ENCODE results near the gene CEL. TPM values are rescaled to one million over a fixed set of nuclear protein-coding genes. Genes with fewer than 3 reads are reported as not detected.
"Not testable (repeated sequence)": the region's sequence is repeated elsewhere in the genome, so short reads cannot be mapped to it uniquely, and the experiment has no call there.

Gene CEL
- total and polyA plus RNA-seq, 4 donors: 1.5 to 4.5 (median 3.8) TPM

GRCh38 chr9:133031130-133031422 is 30.7 kb upstream of the CEL start:
- H3K27ac ChIP-seq (ENCODE audit: low read depth in 1 of 2, low read length in 2 of 2): peak overlapping the region in 1 of 2 donors; percentile 69
- peaks cover 2 to 5% of the 10 kb centered on the region in 2 donors for H3K4me1 ChIP-seq (ENCODE audit: control insufficient read depth in 1 of 2, insufficient read depth in 2 of 2, low read length in 2 of 2)
- 1 to 3% methylated on average over 16 of the region's 16 CpGs for WGBS, 2 donors
- peak overlapping the region; percentile 79 for H3K4me3 ChIP-seq (ENCODE audit: low read length in 2 of 2)
- no peaks in the 10 kb centered on the region for H3K36me3 ChIP-seq (ENCODE audit: control insufficient read depth in 1 of 2, insufficient read depth in 2 of 2, low read length in 1 of 2)
- no peaks in the 10 kb centered on the region for H3K9me3 ChIP-seq (ENCODE audit: control insufficient read depth, low read length)
- H3K27me3 ChIP-seq (ENCODE audit: control insufficient read depth in 1 of 2, insufficient read depth in 2 of 2, low read length in 1 of 2): no peaks in the 10 kb centered on the region
- no peak for ATAC-seq (ENCODE audit: low FRiP score)
- intact Hi-C loops (cut with DNase I): loop anchor here in 1 of 2 donors (10.0 kb wide), 2 partner anchors 74 to 114 kb away; no protein-coding TSS in a partner anchor
- no peak for DNase-seq

- H3K4me1 ChIP-seq (ENCODE audit: control insufficient read depth in 1 of 2, insufficient read depth in 2 of 2, low read length in 2 of 2): peaks cover 2 to 5% of the 10 kb centered on the region in 2 donors
- H3K27me3 ChIP-seq (ENCODE audit: control insufficient read depth in 1 of 2, insufficient read depth in 2 of 2, low read length in 1 of 2): no peaks in the 10 kb centered on the region
- H3K4me3 ChIP-seq (ENCODE audit: low read length in 2 of 2): peak overlapping the region; percentile 79
- no peaks in the 10 kb centered on the region for H3K9me3 ChIP-seq (ENCODE audit: control insufficient read depth, low read length)
- DNase-seq: no peak
- H3K27ac ChIP-seq (ENCODE audit: low read depth in 1 of 2, low read length in 2 of 2): no peak overlapping the region
- no peaks in the 10 kb centered on the region for H3K36me3 ChIP-seq (ENCODE audit: control insufficient read depth in 1 of 2, insufficient read depth in 2 of 2, low read length in 1 of 2)
- ATAC-seq (ENCODE audit: low FRiP score): no peak
- intact Hi-C loops (cut with DNase I): loop anchor here in 1 of 2 donors (10.0 kb wide), 2 partner anchors 73 to 113 kb away; no protein-coding TSS in a partner anchor
- 69 to 70% methylated on average over 10 of the region's 10 CpGs for WGBS, 2 donors
Observed at GRCh38 chr9:133031496-133031911, 30.3 kb upstream of the CEL start.

GRCh38 chr9:133032171-133032570 is 29.6 kb upstream of the CEL start:
- intact Hi-C loops (cut with DNase I): loop anchor here in 1 of 2 donors (10.0 kb wide), 2 partner anchors 73 to 113 kb away; no protein-coding TSS in a partner anchor
- WGBS, 2 donors: 95% methylated on average over 10 of the region's 10 CpGs
- H3K27ac ChIP-seq (ENCODE audit: low read depth in 1 of 2, low read length in 2 of 2): no peak overlapping the region
- no peaks in the 10 kb centered on the region for H3K36me3 ChIP-seq (ENCODE audit: control insufficient read depth in 1 of 2, insufficient read depth in 2 of 2, low read length in 1 of 2)
- H3K4me1 ChIP-seq (ENCODE audit: control insufficient read depth in 1 of 2, insufficient read depth in 2 of 2, low read length in 2 of 2): peaks cover 2 to 5% of the 10 kb centered on the region in 2 donors
- ATAC-seq (ENCODE audit: low FRiP score) (no peak), DNase-seq (no peak)
- no peaks in the 10 kb centered on the region for H3K9me3 ChIP-seq (ENCODE audit: control insufficient read depth, low read length)
- no peaks in the 10 kb centered on the region for H3K27me3 ChIP-seq (ENCODE audit: control insufficient read depth in 1 of 2, insufficient read depth in 2 of 2, low read length in 1 of 2)
- no peak overlapping the region for H3K4me3 ChIP-seq (ENCODE audit: low read length in 2 of 2)

GRCh38 chr9:133035669-133036068 is 26.1 kb upstream of the CEL start:
- DNase-seq (no peak), ATAC-seq (ENCODE audit: low FRiP score) (no peak)
- intact Hi-C loops (cut with DNase I): loop anchor here in 1 of 2 donors (10.0 kb wide), 2 partner anchors 69 to 109 kb away; no protein-coding TSS in a partner anchor
- Histone ChIP-seq H3K27me3 (ENCODE audit: control insufficient read depth in 1 of 2, insufficient read depth in 2 of 2, low read length in 1 of 2) (no peaks in the 10 kb centered on the region), H3K9me3 (ENCODE audit: control insufficient read depth, low read length) (no peaks in the 10 kb centered on the region), H3K4me3 (ENCODE audit: low read length in 2 of 2) (no peak overlapping the region), H3K27ac (ENCODE audit: low read depth in 1 of 2, low read length in 2 of 2) (no peak overlapping the region), H3K4me1 (ENCODE audit: control insufficient read depth in 1 of 2, insufficient read depth in 2 of 2, low read length in 2 of 2) (peaks cover 0 to 5% of the 10 kb centered on the region in 2 donors), H3K36me3 (ENCODE audit: control insufficient read depth in 1 of 2, insufficient read depth in 2 of 2, low read length in 1 of 2) (no peaks in the 10 kb centered on the region)
- 91% methylated on average over 6 of the region's 6 CpGs for WGBS, 2 donors

GRCh38 chr9:133037775-133038515 is 23.8 kb upstream of the CEL start:
- 93 to 96% methylated on average over 22 to 25 of the region's 25 CpGs for WGBS, 2 donors
- peaks cover 0 to 5% of the 10 kb centered on the region in 2 donors for H3K36me3 ChIP-seq (ENCODE audit: control insufficient read depth in 1 of 2, insufficient read depth in 2 of 2, low read length in 1 of 2)
- no peak for ATAC-seq (ENCODE audit: low FRiP score)

GRCh38 chr9:133040892-133041479 is 20.8 kb upstream of the CEL start:
- not testable (repeated sequence) for H3K4me3 ChIP-seq (ENCODE audit: low read length in 2 of 2); H3K36me3 ChIP-seq (ENCODE audit: control insufficient read depth in 1 of 2, insufficient read depth in 2 of 2, low read length in 1 of 2); ATAC-seq (ENCODE audit: low FRiP score); H3K27ac ChIP-seq (ENCODE audit: low read depth in 1 of 2, low read length in 2 of 2); H3K9me3 ChIP-seq (ENCODE audit: control insufficient read depth, low read length); H3K27me3 ChIP-seq (ENCODE audit: control insufficient read depth in 1 of 2, insufficient read depth in 2 of 2, low read length in 1 of 2); H3K4me1 ChIP-seq (ENCODE audit: control insufficient read depth in 1 of 2, insufficient read depth in 2 of 2, low read length in 2 of 2)
- DNase-seq: peak in 1 of 2 donors; percentile 76
- intact Hi-C loops (cut with DNase I): loop anchor here in 1 of 2 donors (5.0 kb wide), 1 partner anchor 106 kb away; no protein-coding TSS in a partner anchor
- WGBS, 2 donors: 82 to 83% methylated on average over 12 of the region's 12 CpGs

More at GRCh38 chr9:133037775-133038515, 23.8 kb upstream of the CEL start:
- DNase-seq: peak in 1 of 2 donors; percentile 43
- H3K27ac ChIP-seq (ENCODE audit: low read depth in 1 of 2, low read length in 2 of 2): no peak overlapping the region
- no peaks in the 10 kb centered on the region for H3K9me3 ChIP-seq (ENCODE audit: control insufficient read depth, low read length)
- intact Hi-C loops (cut with DNase I): loop anchor here in 1 of 2 donors (10.0 kb wide), 2 partner anchors 67 to 107 kb away; no protein-coding TSS in a partner anchor
- no peaks in the 10 kb centered on the region for H3K27me3 ChIP-seq (ENCODE audit: control insufficient read depth in 1 of 2, insufficient read depth in 2 of 2, low read length in 1 of 2)
- no peaks in the 10 kb centered on the region for H3K4me1 ChIP-seq (ENCODE audit: control insufficient read depth in 1 of 2, insufficient read depth in 2 of 2, low read length in 2 of 2)
- no peak overlapping the region for H3K4me3 ChIP-seq (ENCODE audit: low read length in 2 of 2)

GRCh38 chr9:133041958-133042357 is 19.8 kb upstream of the CEL start:
- H3K4me1 ChIP-seq (ENCODE audit: control insufficient read depth in 1 of 2, insufficient read depth in 2 of 2, low read length in 2 of 2): no peaks in the 10 kb centered on the region
- intact Hi-C loops (cut with DNase I): loop anchor here in 1 of 2 donors (5.0 kb wide), 1 partner anchor 105 kb away; no protein-coding TSS in a partner anchor

GRCh38 chr9:133042676-133043075 is 19.1 kb upstream of the CEL start:
- intact Hi-C loops (cut with DNase I): loop anchor here in 1 of 2 donors (5.0 kb wide), 1 partner anchor 105 kb away; no protein-coding TSS in a partner anchor

More at GRCh38 chr9:133041958-133042357, 19.8 kb upstream of the CEL start:
- H3K4me3 ChIP-seq (ENCODE audit: low read length in 2 of 2): no peak overlapping the region
- H3K27ac ChIP-seq (ENCODE audit: low read depth in 1 of 2, low read length in 2 of 2): no peak overlapping the region
- DNase-seq (no peak), ATAC-seq (ENCODE audit: low FRiP score) (no peak)
- H3K9me3 ChIP-seq (ENCODE audit: control insufficient read depth, low read length): no peaks in the 10 kb centered on the region
- H3K27me3 ChIP-seq (ENCODE audit: control insufficient read depth in 1 of 2, insufficient read depth in 2 of 2, low read length in 1 of 2): no peaks in the 10 kb centered on the region
- H3K36me3 ChIP-seq (ENCODE audit: control insufficient read depth in 1 of 2, insufficient read depth in 2 of 2, low read length in 1 of 2): peaks cover 0 to 10% of the 10 kb centered on the region in 2 donors
- 90 to 92% methylated on average over 9 of the region's 9 CpGs for WGBS, 2 donors

More at GRCh38 chr9:133042676-133043075, 19.1 kb upstream of the CEL start:
- ATAC-seq (ENCODE audit: low FRiP score): no peak
- Histone ChIP-seq H3K27me3 (ENCODE audit: control insufficient read depth in 1 of 2, insufficient read depth in 2 of 2, low read length in 1 of 2) (no peaks in the 10 kb centered on the region), H3K27ac (ENCODE audit: low read depth in 1 of 2, low read length in 2 of 2) (no peak overlapping the region), H3K4me3 (ENCODE audit: low read length in 2 of 2) (no peak overlapping the region), H3K4me1 (ENCODE audit: control insufficient read depth in 1 of 2, insufficient read depth in 2 of 2, low read length in 2 of 2) (no peaks in the 10 kb centered on the region), H3K9me3 (ENCODE audit: control insufficient read depth, low read length) (no peaks in the 10 kb centered on the region), H3K36me3 (ENCODE audit: control insufficient read depth in 1 of 2, insufficient read depth in 2 of 2, low read length in 1 of 2) (peaks cover 0 to 10% of the 10 kb centered on the region in 2 donors)
- WGBS, 2 donors: 77 to 80% methylated on average over 8 of the region's 8 CpGs
- DNase-seq: no peak
